ENCODE data around the gene WWTR1. TPM values are rescaled to one million over a fixed set of nuclear protein-coding genes. Genes with fewer than 3 reads are reported as not detected.

WWTR1 gene
- total RNA-seq = 44.2 and 74.7 TPM in 2 replicates

DNA sequence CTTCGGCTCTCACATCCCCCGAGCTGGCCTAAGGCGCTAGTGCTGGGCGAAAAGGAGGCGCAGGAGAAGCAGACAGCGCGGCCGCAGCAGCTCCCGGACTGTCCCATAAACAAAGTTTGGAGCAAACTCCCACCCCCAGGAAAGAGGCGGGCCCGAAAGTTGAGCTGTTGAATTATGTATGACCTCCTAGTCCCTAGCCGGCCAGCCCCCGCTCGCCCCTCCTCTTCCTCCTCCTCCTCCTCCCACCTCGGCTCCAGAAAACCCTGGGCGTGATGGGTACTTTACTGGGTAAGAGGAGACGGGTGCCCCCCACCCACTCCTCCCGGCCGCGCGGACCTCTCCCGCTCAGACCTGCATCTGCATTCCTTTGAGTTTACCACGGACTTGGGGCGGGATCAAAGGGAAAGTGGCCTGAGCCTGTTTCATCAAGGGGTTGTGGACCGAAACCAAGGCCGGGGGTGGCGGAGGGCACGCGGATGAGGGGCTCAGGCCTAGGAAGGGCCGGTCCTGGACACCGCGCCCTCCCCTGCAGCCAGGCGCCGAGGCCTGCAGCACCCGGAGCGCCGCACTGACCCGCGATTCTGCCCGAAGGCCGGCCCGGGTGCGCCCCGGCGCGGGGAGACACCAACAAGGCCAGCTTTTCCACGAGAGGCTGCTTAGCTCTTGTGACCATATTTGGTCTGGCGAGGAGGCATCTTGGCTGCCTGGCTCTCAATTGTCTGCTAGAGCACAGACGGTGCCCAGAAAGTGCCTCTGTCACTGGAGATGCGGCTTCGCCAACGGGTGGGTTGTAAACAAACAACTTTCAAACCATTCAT lies at the start of gene WWTR1:
Gene WWTR1 (minus strand): TSS at position 100 of the 818 bp plus-strand sequence. CDS start 719 bp downstream, outside the sequence.

DNA sequence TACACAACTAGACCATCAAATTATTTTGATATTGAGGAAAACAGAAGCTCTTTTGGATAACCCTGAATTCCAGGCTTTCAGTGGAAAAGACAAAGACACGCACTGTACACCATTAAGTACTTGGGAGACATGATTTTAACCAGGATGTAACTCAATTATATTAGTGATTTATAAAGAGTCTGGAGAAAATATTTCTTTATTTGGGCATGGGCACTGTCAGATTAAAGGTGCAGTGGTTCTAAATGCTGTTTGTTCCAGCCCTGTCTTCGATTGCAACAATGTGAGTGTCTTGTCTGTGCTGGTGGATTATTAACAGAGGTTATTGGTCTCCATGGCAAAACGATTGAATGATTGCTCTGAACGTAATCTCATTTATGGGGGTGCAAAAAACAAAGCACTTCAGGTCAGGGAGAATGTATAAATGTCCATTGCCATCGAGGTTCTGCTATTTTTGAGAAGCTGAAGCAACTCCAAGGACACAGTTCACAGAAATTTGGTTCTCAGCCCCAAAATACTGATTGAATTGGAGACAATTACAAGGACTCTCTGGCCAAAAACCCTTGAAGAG lies 183.5 kb downstream of the WWTR1 start, which contains the start of gene TM4SF4:
Gene TM4SF4 (plus strand): TSS at position 448 of the 568 bp plus-strand sequence. CDS start 181 bp downstream, outside the sequence.

Other genes starting within 250 kb of the WWTR1 start
- not detected in 2 replicates for gene TM4SF4, start 183.3 kb downstream of the WWTR1 start, total RNA-seq
- 26.4 and 62.6 TPM in 2 replicates for gene COMMD2, start 94.5 kb upstream of the WWTR1 start, total RNA-seq
- gene ANKUB1, start 134.5 kb upstream of the WWTR1 start, total RNA-seq = not detected in 2 replicates
- 39.2 and 66.4 TPM in 2 replicates for gene RNF13, start 155.2 kb upstream of the WWTR1 start, total RNA-seq

Measured in cardiac atrium fibroblast (primary cell).